DOHH2 (cell line): ENCODE results near the gene RAC3.

Experiments used
- H3F3A ChIP-seq: fragments of 200-600 bp; sonication (generic), shearing (Covaris generic); 2 replicates; pipeline ENCODE4 v1.6.0; 2016; ENCODE audit warnings: antibody characterized with exemption, mild to moderate bottlenecking; ENCODE audit not compliant: control insufficient read depth, insufficient read depth
- H3K27ac ChIP-seq: fragments of 200-600 bp; sonication (generic); 2 replicates; pipeline ENCODE4 v1.5.1; 2014; ENCODE audit warnings: low read depth, mild to moderate bottlenecking, low read length, moderate library complexity
- H3K27me3 ChIP-seq: fragments of 200-600 bp; sonication (generic); 2 replicates; pipeline ENCODE4 v1.6.1; 2014; ENCODE audit warnings: mild to moderate bottlenecking, low read length, mixed read lengths; ENCODE audit not compliant: control insufficient read depth
- H3K36me3 ChIP-seq: fragments of 200-600 bp; sonication (generic); 2 replicates; pipeline ENCODE4 v1.6.1; 2014; ENCODE audit warnings: mild to moderate bottlenecking, low read length, moderate library complexity, mixed read lengths; ENCODE audit not compliant: control insufficient read depth
- H3K4me1 ChIP-seq: fragments of 200-600 bp; sonication (generic); 2 replicates; pipeline ENCODE4 v1.6.1; 2014; ENCODE audit warnings: mild to moderate bottlenecking, low read length, mixed read lengths; ENCODE audit not compliant: control insufficient read depth
- H3K4me2 ChIP-seq: fragments of 200-600 bp; sonication (generic); 2 replicates; pipeline ENCODE4 v1.6.0; 2014; ENCODE audit warnings: mild to moderate bottlenecking, low read length, moderate library complexity
- H3K4me3 ChIP-seq: fragments of 200-600 bp; sonication (generic); 2 replicates; pipeline ENCODE4 v1.5.1; 2014; ENCODE audit warnings: mild to moderate bottlenecking, low read length, mixed read lengths
- H3K79me2 ChIP-seq: fragments of 200-600 bp; sonication (generic); 2 replicates; pipeline ENCODE4 v1.6.1; 2014; ENCODE audit warnings: mild to moderate bottlenecking, low read length, mixed read lengths; ENCODE audit not compliant: control insufficient read depth
- H3K9me2 ChIP-seq: fragments of 200-600 bp; sonication (generic); replicated peaks from 2 replicates; pipeline ENCODE4 v1.6.1; 2014; ENCODE audit warnings: mild to moderate bottlenecking, low read length, mixed read lengths; ENCODE audit not compliant: control insufficient read depth
- H3K9me3 ChIP-seq: fragments of 200-600 bp; sonication (generic); 2 replicates; pipeline ENCODE4 v1.6.1; 2014; ENCODE audit warnings: antibody characterized with exemption, low read length, mixed read lengths; ENCODE audit not compliant: control insufficient read depth, insufficient read depth
- H4K20me1 ChIP-seq: fragments of 200-600 bp; sonication (generic); 2 replicates; pipeline ENCODE4 v1.6.0; 2014; ENCODE audit warnings: low read depth, mild to moderate bottlenecking, antibody characterized with exemption, low read length, moderate library complexity; ENCODE audit not compliant: control insufficient read depth, insufficient read depth
- EZH2phosphoT487 ChIP-seq: fragments of 200-600 bp; sonication (generic); IDR thresholded peaks from 2 replicates; pipeline ENCODE4 v1.6.1; 2017; ENCODE audit warnings: borderline replicate concordance, mild to moderate bottlenecking, antibody characterized with exemption, low read length, moderate library complexity, mixed read lengths
- TF ChIP-seq, protein P1 (sequence below): fragments of 200-600 bp; sonication (generic); IDR thresholded peaks from one replicate; pipeline ENCODE4 v1.5.1; 2014; ENCODE audit warnings: antibody characterized with exemption, mild to moderate bottlenecking, low read depth, low read length; ENCODE audit not compliant: poor library complexity, severe bottlenecking

The RAC3 gene

DNA sequence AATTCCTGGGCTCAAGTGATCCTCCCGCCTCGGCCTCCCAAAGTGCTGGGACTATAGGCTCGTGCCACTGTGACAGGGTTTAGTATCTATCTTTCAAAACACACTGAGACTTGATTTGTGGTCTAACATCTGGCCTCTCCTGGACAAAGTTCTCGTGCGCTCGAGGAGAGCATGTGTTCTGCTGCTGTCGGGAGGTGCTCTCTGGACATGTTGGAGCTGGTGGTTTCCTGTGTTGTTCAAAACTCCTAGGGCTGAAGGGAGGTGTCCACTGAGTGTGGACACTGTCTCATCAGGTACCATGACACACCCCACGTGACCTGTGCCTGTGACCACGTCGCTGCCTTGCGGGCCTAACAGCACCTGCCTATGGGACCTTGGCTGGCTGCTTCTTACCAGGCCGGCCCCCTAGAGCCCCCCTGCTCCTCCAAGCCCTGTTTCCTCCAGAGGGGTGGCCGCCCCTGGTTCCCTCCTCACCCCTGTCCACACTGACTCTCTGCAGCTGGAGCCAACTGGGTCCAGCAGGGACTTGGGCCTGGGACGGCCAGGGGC is 14.5 kb downstream of the RAC3 start:
- no peaks in the 10 kb centered on the region for H3K9me2 ChIP-seq
- no peak overlapping the region for H3K4me3 ChIP-seq
- peaks cover 1% of the 10 kb centered on the region; the same call in 1 of the 2 replicates for H3K79me2 ChIP-seq
- no peak overlapping the region for H3K27ac ChIP-seq
- H4K20me1 ChIP-seq, result no peaks in the 10 kb centered on the region
- no peaks in the 10 kb centered on the region for H3K27me3 ChIP-seq
- no peaks in the 10 kb centered on the region for H3K9me3 ChIP-seq
- no peaks in the 10 kb centered on the region for H3K36me3 ChIP-seq
- no peak overlapping the region for H3K4me2 ChIP-seq
- peaks cover 8% of the 10 kb centered on the region for H3K4me1 ChIP-seq
- TF ChIP-seq, protein P1, sequence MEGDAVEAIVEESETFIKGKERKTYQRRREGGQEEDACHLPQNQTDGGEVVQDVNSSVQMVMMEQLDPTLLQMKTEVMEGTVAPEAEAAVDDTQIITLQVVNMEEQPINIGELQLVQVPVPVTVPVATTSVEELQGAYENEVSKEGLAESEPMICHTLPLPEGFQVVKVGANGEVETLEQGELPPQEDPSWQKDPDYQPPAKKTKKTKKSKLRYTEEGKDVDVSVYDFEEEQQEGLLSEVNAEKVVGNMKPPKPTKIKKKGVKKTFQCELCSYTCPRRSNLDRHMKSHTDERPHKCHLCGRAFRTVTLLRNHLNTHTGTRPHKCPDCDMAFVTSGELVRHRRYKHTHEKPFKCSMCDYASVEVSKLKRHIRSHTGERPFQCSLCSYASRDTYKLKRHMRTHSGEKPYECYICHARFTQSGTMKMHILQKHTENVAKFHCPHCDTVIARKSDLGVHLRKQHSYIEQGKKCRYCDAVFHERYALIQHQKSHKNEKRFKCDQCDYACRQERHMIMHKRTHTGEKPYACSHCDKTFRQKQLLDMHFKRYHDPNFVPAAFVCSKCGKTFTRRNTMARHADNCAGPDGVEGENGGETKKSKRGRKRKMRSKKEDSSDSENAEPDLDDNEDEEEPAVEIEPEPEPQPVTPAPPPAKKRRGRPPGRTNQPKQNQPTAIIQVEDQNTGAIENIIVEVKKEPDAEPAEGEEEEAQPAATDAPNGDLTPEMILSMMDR, result no peak
- TF ChIP-seq EZH2phosphoT487, result no peak
- H3F3A ChIP-seq, result no peaks in the 10 kb centered on the region

DNA sequence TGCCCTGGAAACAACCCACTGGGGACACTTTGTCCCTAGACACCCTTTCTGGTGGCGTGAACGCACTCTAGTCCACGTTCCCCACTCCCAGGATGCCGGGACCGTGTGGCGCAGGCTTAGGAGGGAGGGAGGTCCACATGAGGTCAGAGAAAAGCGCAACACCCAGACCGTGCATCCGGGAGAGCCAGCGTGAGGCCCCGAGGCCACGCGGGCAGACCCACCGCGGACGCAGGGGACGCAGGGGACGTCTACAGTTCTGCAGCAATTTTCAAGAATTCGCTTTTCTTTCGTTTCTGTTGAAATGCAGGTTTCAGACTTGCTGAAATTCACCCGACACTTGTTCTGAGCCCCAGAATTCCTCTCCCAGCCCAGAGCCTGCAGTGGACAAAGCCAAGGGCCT is 15.4 kb downstream of the RAC3 start:
- Histone ChIP-seq H3K4me2 (no peak overlapping the region), H3K4me3 (no peak overlapping the region), H3K79me2 (peaks cover 3% of the 10 kb centered on the region; the same call in 1 of the 2 replicates), H3K27me3 (no peaks in the 10 kb centered on the region), H3K27ac (no peak overlapping the region), H3K9me2 (no peaks in the 10 kb centered on the region), H3K4me1 (peaks cover 9% of the 10 kb centered on the region), H3K36me3 (no peaks in the 10 kb centered on the region), H3F3A (no peaks in the 10 kb centered on the region), H3K9me3 (no peaks in the 10 kb centered on the region), H4K20me1 (no peaks in the 10 kb centered on the region)
- TF ChIP-seq EZH2phosphoT487, result no peak
- TF ChIP-seq, protein P1, result no peak

DNA sequence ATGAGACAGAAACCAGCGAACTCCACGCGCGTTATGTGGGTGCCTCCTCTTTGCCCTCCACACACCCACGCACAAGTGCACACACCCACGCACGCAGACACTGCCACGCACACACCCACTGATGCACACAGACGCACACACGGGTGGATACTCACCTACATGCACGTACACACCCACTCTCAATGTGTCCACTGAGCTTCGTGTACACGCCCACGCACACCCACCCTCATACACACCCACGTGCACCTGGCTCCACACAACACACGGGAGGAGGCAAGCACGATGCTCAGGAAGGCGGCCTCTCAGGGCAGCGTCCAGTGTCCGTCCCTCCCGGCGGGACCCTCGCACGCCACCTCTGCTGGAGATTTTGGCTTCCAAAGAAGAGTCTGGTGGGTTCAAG is 15.9 kb downstream of the RAC3 start:
- Histone ChIP-seq H3K4me1 (peaks cover 9% of the 10 kb centered on the region), H3K4me3 (no peak overlapping the region), H4K20me1 (no peaks in the 10 kb centered on the region), H3K27me3 (no peaks in the 10 kb centered on the region), H3K79me2 (peaks cover 7% of the 10 kb centered on the region), H3K9me3 (no peaks in the 10 kb centered on the region), H3K9me2 (no peaks in the 10 kb centered on the region), H3F3A (no peaks in the 10 kb centered on the region), H3K36me3 (no peaks in the 10 kb centered on the region), H3K4me2 (no peak overlapping the region), H3K27ac (no peak overlapping the region)
- TF ChIP-seq, protein P1, result no peak
- TF ChIP-seq EZH2phosphoT487, result no peak
